Renal pelvis (tissue), 4 donors: ENCODE data around the gene CCDC24. TPM values are rescaled to one million over a fixed set of nuclear protein-coding genes. Genes with fewer than 3 reads are reported as not detected.

Experiments used
- DNase-seq: peaks from one replicate; pipeline ENCODE4 v3.0.0-alpha.2; 2013
- polyA plus RNA-seq, 3 donors: library from polyadenylated mRNA; unstranded; fragments of 120-200 nt; gene quantifications; one replicate each; pipeline ENCODE4 v1.2.1, GENCODE V29; 2013; ENCODE audit not compliant: insufficient read length in 3 of 3

Gene CCDC24
- polyA plus RNA-seq, 3 donors, result 19.9 to 30.6 (median 29.0) TPM

DNA sequence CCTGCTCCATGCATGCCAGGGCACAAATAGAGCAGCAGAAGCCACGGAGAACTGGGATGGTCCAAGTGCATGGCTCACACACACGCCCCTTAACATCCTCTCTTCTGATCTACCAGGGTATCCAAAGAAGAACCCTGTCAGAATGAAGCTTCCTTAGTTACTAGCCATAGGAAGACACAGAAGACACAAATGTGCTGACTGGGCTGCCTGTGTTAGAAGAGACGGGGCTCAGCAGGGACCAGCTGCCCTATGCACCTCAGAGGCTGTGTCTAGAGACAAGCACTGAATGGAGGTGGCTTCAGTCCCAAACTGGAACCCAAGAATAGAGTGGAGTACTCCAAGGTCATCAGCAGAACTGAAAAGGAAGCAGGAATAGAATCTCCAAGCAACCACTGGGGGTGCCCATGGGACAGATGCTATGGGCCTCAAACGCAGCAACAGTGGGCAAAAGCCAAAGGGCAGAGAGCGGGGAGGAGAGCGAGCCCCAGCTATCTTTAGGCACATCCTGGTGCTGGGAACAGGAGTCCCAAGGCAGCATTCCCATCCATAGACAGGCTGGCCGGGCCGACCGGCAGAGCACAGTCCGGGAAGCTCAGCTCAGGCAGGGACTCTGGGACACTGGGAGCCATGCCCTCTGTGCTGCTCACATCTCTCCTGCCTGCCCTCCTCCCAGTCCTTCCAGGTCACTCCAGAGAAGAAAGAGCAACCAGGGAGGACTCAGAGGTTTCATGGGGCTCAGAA is 30.4 kb downstream of the CCDC24 start:
- DNase-seq, result no peak

DNA sequence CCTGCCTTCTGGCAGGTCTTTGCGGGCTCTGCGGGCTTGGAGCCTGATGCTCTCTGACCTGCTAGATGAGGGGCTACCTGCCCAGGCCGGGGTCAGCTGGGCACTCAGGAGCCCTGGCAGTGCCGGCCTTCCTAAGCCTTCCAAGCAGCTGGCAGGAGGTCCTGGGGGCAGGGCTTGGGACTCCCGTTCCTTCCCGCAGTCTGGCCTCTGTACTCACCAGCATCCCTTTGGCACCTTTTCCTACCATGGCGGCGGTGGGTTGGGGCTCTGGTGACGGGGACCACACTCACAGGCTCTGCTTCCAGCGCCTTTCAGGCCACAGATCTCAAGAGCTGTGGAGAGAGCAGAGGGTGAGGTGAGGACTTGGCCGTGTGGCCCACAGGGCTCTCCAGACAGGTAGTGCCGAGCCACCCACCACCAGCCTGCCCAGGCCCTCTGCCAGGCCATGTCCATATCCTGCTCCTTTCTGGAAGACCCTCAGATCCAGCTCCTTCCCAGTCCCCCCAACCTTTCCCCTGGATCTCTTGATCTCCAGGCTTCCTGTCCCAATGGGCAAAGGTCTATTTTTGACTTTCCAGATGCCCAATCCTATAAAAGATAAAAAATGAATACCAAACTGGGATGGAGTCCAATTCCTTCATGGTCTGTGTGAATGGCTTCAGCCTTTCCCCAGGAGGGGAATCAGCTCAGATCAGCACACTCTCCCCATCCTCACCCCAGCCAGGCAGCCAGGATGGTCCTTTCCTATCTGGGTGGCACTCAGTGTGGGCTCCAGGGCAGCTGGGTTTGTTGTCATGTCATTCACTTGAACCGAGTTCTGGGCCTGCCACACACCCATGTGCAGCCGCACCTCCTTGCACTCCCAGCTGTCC is 32.9 kb downstream of the CCDC24 start:
- DNase-seq, result no peak

DNA sequence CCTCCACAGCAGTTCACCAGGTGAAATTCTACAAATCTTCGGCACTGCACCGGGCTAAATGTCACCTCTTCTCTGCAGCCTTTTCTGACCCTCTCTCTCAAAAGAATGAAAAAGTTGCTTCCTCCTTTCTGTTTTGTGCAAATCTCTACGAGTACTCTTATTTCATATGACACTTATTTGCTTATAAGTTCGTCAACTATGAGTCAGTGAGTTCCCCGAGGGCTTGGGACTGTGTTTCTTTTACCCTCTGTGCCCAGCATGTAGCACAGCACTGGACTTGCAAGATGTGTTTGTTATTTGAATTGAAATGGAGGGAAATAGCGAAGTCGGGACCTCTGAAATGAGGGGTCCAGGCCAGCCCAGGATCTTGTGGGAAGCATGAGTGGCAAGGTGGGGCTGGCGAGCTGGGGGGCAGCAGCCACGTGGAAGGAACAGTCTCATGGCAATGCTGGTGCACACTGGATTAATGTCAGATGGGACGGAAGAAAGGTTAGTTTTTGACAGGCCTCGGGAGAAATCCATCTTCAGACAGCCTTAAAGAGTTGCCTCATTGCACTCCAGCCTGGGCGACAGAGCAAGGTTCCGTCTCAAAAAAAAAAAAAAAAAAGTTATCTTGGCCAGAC is 33.6 kb downstream of the CCDC24 start:
- no peak for DNase-seq

DNA sequence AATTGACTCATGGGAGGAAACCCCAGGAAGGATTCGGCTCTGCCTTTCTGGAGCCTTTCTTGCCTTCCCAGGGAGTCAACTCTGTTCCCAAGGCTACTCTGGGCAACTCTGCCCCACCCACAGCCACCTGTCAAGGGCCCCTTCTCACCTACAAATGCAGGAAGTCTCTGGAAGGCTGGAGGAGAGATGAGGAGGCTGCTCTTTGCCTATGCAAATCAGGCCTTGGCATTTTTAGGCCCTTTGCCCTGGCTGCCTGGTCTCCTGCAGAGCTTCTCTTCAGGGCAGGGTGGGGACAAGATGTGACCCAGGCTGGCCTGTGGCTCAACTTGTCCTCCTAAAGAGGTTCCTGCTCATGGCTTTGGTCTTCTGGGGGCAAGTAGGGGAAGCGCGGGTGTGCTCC is 34.4 kb downstream of the CCDC24 start:
- no peak for DNase-seq

DNA sequence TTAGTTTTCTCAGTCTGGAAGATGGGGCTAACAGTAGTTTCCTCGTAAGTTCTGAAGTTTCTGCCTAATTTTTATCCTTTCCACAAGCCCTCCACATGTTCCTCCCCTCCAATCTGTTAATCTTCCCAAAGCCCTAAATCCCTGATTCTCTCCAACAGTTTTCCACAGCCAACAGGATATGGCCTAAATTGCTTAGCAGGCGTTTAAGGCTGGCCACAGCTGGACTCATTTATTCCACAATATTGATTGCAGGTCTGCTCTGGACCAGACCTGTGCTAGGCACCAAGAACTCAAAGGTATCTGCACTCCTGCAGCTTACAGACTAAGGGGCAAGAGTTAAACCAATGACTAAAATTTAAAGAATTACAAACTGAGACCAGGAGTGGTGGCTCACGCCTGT is 35.9 kb downstream of the CCDC24 start:
- no peak for DNase-seq

DNA sequence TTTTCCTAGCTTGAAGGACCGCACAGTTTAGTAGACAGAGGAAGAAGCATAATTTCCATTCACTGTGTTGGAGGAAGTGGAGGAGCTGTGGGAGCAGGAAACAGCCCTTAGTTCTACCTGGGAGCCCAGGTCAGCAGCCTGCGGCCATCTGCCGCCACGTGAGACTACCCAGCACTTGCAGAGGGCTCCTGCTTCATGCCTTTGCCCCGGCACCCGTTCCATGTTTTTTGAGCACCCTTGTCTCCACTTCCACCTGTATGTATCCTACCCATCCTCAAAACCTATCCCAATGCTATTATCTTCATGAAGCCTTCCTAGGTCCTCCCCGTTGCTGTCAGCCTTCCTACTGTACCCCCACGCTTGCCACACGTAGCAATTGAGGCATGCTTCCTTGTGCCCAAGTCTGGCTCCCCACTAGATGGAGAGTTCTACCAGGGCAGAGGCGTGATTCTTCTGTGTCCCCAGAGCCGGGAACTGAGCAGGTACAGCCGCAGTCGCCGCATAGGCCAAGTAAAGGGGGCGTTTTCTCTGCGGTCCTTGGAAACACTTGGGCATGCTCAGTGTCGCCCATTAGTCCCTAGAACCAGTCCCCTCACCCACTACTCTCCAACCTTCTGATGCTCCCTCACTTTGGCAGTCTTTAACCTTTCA is 38.0 kb downstream of the CCDC24 start:
- no peak for DNase-seq

DNA sequence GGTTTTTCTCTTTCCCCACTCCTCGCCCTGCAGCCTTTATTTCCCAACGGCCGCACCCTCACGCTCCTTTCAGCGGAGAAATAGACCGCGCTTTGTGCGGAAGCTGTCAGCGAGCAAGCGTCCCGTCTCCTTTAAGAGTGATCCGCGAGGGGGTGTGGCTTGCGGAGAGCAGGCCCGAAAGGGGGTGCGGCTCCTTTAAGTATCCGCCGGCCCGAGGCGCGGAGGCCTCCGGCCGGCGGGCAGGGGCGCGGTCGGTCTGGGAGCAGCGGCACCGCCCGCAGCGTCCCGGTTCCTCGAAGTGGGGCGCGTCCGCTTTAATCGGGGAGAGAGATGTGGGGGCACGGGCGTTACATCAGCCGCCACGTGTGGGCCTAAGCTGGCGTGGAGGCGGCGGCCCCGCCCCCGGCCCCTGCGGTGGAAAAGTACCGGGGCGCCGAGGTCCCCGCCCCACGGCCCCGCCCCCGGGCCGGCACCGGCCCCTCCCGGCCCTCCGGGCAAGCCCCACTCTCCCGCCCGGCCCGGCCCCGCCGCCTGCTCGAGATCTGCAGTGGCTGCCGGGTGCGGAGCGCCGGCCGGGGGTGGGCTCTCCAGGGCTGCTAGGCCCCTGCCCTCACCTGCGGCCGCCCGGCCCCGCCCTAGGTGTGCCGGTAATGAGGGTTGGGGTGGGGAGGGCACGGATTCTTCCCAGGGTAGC is 38.7 kb downstream of the CCDC24 start:
- peak; percentile 88 for DNase-seq

DNA sequence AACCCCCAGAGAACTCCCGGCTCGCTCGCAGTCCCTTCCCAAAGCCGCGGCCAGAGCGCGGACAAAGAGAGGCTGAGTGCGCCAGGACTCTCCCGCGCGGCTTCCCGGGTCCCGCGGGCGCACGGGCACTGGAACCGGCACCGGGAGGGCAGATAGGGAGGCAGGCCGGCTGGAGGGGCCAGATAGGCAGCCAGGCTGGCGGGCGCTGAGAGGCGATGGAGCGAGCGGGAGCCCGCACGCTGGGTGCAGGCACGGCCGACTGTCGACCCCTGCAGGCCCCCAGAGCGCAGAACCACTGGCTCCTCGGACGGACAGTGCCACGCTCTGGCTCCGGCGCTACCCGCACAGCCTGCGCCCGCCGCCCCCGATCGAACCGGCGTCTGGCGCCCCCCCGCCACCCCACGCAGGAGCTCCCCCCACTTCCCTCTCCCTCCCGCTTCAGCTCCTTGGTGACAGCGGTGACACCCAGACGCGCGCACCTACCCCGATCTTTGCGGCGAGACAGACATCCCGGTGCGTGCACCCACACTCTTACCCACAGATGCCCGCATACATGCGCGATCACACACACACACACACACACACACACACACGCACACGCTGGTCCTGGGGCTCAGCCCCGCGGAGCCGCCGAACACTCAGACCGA is 39.3 kb downstream of the CCDC24 start:
- DNase-seq, result peak; percentile 35

DNA sequence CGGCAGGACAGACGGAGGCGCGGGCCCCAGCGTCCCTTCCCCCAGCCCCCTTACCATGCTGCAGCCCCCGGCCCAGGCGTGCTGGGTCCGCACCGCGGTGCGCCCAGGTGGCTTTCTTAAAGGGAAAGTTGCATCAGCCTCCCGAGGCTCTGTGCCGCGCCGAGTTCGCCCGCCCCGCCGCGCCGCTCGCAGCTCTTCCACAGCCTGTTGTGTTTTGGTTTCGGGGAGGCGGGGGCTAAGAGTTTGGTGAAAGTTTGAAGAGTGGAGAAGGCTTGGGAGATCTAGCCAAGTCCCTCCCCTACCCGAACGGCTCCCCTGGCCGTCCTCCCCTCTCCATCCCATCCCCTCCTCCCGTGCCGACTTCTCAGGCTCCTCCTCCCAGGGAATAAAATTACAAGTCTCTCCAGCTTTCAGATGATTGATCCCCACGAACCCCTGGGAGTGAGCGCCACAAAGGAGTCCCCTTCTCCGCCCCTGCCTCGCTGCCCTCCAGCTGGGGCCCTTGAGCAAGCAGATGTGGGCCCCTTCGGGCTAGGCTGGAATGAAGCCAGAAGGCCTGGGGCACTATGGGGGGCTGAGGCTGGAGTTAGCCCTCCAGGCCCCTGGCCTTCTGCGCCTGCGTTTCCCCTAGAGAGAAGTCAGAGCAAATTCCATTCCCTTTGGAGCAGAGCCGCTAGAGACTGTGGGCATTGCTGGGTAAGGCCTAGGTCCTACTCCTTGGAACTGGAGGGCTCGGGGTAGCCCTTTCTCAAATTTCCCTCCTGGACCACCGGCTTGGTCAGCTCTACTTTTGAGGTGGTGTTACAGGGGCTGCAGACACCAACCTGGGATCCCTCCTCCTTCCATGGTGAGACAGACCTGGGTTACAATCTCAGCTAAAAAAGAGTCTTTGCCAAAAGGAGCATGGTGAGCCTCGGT is 40.1 kb downstream of the CCDC24 start, which contains the start of gene SLC6A9:
Gene SLC6A9 (minus strand): TSS at position 211 of the 918 bp plus-strand sequence. CDS start 7,185 bp downstream, outside the sequence.
- DNase-seq, result peak; percentile 68

DNA sequence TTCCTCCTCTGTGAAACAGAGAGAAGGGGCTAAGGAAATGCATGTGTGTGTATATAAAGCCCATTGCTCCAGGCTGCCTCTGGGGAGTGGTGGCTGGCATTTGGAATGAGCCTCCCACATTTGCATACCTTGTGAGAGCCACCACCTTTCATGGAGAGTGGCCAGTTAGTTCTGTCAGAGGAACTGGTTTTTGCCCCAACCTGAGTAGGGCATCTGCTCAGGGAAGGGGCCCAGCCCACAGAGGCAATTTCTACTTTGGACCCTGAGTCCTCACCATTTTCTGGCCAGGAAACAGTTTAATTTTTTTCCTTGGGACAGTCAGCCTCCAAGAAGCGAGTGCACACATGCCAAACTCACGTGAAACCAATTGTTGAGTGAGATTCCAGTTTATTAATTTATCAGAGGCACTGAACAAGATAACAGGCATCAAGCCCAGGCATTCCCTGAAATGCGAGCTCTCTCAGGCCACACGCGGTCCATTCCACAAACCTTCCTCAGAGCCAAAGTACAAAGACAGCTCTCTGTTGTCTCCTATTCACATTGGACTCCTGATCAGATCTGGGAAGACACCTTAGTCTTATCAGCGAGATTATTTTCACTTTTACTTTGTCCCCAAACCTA is 40.9 kb downstream of the CCDC24 start:
- no peak for DNase-seq

DNA sequence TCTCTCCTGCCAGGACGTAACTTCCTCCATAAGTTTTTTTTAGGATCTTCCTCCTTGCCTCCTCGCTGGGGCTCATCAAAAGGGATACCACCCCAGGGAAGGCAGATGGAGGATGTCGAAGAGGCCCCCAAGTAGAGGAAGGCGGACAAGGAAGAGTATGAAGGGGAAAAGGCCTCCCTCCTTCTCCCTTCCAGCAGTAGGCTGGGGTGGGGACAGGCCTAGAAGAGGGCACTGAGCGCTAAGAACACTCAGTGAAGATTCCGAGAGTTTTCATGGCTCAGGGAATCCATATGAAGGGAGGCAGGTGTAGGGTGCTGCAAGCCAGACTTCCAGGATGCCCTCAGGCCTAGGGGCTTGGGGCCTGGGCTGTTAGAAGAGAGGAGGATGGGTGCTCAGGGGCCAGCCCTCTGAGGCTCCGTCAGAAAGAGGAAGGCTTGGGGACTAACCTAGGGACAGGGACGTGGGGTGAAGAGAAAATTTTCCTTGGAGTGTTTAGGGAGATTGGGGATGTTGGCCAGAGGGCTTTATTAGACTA is 41.7 kb downstream of the CCDC24 start:
- no peak for DNase-seq

DNA sequence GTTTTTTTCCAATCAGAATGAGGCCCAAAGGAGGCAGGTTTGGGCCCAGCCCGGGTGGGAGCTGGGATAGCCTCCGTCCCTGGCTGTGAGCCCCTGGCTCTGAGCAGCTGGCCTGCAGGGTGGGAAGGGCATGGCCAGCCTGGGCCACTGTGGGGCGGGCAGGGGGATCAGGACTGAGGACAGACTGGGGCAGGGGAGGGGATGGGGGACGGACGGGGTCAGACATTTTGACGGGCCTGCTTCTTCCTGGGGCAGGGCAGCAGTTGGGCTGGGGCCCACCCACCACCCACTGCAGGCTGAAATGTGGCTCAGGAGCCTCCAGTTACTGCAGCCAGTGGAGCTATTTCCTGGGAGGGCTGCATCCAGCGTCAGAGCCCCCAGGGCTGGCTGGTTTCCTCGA is 42.4 kb downstream of the CCDC24 start:
- DNase-seq, result no peak

DNA sequence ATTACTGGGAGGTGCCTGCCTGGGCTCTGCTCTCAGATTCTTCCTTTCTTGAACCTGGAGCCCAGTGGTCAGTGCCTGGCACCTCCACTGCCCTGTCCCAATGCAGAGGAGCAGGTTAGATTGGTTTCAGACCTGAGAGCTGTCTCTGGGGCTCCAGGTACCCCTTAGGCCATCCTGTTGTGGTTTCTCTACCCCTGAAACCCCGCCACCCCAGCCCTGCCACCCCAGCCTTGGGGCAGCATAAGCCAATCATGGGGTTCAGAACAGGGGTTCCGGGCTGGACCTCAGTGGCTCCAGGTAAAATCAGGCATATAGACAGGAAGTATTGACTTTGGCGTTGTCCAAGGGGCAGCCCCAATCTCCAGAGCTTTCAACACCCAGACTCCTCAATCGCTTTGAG is 43.0 kb downstream of the CCDC24 start:
- DNase-seq, result no peak

DNA sequence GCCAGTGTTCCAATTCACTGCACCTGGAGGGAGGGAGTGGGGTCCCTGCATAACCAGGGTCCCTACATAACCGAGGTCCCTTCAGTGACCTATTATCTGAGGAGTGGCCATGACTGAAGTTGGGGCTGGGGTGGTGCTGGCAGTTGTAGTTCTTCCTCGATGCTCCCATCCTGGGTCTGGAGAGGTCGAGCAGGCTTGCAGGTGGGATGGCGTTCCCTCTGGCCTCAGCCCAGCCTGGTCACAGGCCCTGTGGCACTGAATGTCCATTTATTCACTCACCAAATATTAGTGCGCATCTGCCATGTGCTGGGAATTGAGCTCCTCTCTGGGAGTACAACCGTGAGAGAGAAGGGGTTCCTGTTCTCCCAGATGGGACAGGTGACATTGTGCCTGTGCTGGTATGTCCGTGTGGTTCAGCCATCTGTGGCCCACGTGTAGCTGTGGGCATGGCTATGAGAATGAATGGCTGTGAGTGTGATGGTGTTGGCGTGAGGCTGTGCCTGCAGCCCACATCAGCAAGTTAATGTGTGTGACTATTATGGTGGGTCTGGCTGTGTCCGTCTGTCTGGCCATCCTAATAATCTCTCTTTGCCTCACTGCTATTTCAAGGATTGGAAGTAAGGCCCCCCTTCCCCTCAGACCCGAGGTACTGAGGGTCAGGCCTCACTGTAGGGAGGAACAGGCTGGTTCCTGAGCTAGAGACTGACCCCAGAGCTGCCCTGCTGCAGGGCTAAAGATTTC is 43.7 kb downstream of the CCDC24 start:
- no peak for DNase-seq

DNA sequence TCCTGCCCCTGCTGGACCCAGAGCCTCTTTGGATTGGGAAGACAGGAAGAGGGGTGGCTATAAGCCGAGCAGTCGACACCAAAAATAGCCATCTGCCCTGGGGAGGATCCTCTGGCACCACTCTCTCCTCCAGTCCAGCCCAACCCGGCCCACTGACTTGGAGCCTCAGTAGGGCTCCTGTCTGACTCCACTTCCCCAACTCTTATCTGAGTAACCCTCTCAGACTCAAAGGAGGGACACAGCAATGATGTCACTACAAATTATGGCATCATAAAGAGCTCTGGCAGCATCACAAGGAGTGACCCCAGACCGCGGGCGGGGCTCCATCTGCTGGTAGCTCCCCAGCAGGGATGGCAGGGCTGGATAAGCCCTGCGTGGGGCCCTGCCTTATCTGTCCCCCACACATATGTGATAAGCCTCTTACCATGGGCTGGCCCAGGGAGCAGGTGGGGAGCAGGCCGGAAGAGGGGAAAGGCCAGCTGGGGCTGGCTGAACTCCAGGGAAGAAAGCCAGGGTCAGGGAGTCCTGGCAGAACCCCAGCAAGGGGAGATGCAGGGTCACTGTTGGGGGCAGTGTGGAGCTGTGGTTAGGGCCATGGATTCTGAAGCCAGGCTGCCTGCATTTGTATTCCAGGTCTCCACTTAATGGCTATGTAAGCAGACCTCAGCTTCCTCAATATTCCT is 44.5 kb downstream of the CCDC24 start:
- DNase-seq, result no peak

DNA sequence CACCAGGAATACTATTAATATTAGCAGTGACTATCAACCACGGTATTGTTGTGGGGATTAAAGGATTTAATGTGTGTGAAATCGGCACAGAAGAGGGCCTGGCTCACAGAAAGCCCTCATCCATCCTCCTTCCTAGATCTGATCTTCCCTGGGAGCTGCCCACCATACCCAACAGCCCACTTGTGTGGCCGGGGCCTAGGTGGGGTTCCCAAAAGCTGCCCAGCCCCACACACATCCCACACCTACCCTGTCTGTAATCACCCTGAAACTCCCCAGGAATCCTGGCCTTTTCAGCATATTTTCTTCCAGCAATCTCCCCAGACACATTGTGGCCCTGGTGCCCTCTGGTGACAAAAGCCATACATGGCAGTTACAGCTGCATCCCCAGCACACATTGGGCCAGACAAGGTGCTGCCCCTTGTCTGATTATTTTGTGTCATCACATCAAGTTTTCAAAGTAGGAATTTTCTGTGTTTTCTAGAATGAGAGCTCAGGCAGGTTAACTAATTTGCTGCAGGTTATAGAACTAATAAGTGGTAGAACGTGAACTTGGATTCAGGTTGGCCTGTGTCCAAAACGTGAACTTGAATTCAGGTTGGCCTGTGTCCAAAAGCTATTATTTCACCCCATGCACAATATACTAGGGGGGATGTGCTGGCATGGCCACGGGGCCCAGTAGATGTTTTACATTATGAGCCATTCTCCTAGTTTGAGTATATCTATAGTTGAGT is 45.2 kb downstream of the CCDC24 start:
- DNase-seq, result peak; percentile 51

DNA sequence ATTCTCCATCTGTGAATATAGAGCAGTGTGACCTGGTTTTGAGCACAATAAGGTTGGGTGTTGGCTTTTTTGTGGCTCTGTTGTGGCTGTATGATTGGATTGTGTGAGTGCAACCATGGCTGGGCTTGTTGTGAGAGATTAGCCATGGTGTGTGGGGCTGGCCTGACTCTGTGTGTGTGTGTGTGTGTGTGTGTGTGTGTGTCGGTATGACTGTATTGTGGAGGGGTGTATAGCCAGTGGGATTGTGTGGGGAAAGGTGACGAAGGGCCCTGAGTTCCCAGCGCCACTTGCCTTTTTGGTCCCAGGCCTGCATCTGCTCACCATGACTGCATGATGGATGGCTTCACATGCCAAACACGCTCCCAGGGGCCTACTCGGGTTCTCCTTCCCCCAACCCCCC is 45.8 kb downstream of the CCDC24 start:
- no peak for DNase-seq
